Stimulated activated CD8-positive, alpha-beta memory T cell treated with anti-CD3 and anti-CD28 coated beads, Interleukin-7, amount 100 ng/mL, for 1 hour (primary cell): Measurements from ENCODE around the gene MARCHF11.

Source experiments
- DNase-seq, 2 donors: peaks; one replicate each; pipeline ENCODE4 v3.0.0-alpha.2; 2020; ENCODE audit warnings: low read depth in 2 of 2

The MARCHF11 gene

DNA sequence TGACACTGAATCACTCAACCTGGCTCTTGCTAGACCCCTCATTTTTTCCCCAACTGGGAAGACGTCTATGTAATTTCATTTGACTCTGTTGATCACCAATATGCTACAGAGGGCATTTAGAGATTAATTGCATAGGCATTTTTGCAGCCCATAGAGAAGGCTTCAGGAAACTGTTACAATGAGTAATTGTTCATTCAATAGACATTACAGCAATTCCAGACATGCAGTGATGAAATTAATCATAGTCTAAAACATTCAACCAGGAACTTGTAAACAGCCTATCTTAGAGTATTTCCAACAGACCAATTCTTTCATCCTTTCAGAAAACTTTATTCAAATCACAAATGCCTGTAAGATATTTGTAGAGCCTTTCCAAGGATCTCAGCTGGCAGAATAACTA is 122.3 kb downstream of the MARCHF11 start:
- no peak for DNase-seq

DNA sequence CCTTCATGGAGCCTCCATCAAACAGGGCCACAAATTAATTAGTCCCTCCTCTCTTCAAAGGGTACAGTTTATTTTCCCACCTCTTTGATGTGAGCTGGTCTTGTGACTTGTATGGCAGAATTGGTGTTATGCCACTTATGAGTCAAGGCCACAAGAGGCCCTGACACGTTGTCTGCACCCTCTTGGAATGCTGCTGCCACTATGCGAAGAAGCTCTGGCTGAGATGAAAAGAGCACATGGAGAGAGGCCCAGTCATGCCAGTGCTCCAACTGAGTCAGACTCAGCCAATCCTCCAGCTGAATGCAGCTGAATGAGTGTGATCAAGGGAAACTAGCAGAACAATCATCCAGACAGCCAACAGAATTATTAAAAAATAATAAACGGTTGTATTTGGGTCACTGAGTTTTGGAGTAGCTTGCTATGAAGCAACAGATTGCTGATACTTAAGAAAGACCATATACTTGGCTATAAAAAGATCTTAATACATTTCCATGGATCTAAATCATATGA is 128.3 kb downstream of the MARCHF11 start:
- no peak for DNase-seq

DNA sequence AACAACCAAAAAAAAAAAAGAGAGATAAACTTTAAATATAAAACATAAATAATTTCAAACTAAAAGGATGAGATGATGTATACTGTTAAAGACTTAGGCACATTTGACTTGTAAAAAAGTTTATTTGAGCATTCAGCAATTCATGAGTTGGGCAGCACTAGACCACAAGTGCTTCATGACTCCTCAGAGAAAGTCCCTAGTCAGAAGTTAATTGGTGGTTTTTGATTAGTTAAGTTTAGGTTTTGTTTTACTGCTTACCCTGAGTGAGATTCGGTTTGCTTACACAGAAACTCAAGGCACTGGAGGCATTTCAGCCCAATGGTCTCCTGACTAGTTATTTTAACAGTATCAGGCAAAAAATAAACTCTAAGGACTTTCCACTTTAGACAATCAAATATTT is 129.2 kb downstream of the MARCHF11 start:
- DNase-seq: no peak

DNA sequence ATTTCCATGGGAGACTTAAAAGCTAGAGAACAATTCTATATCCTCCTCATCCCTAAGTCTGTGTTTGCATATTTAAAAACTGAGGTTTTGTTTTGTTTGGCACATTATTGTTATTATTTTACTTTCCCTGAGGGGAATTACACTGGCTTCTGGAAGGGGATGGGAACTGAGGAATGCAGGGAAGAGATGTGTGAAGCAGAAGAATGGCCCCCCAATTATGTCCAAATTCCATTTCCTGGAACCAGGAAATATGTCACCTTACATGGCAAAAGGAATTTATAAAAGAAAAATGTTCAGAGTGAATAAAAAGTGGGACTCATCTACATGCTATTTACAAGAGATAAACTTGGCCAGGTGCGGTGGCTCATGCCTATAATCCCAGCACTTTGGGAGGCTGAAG is 129.8 kb downstream of the MARCHF11 start:
- DNase-seq: no peak

DNA sequence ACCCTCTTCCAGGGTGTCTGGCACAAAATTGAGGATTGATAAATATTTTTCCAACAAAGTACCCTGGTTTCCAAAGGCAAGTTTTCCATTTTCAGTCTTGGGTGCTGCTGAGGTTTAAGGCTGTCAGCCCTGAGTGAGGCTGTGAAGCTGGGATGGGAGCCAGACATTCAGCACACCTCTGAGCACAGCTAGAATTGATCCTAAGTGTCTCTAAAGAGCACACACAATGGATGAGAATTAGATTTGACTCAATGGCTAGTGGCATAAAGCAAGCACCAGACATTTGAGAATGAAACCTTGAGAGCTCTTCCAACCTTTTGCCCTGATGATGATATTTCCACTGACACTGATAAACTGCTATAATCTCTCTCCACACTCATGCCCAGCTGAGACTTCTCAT is 131.5 kb downstream of the MARCHF11 start:
- DNase-seq: no peak

DNA sequence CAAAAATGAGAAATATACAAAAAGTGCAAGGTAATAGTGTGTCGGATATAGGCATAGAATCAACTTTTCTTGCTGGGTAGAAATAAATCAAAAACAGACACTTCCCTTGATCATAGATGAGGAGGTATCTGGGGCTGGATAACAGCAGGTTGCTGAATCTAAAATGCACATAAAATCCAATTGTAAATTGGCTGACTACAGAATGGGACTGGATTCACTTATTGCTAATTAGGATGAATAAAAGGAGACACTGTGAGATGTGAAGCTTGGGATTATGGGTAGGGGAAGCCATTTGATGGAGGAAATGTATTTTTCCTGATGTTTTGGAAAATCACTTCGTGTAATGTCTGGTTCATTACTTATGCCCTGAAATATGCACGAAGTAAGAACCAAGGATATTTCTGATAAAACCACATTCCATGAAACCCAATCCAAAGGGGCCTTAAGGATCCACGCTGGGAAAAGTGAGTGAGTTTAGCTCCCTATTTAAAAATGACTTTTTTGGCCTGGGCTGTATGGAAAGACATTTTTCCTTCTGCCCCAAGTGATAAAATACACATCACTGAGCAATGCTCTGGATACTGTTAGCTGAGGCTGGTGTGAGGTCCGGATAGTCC is 136.1 kb downstream of the MARCHF11 start:
- DNase-seq: no peak

DNA sequence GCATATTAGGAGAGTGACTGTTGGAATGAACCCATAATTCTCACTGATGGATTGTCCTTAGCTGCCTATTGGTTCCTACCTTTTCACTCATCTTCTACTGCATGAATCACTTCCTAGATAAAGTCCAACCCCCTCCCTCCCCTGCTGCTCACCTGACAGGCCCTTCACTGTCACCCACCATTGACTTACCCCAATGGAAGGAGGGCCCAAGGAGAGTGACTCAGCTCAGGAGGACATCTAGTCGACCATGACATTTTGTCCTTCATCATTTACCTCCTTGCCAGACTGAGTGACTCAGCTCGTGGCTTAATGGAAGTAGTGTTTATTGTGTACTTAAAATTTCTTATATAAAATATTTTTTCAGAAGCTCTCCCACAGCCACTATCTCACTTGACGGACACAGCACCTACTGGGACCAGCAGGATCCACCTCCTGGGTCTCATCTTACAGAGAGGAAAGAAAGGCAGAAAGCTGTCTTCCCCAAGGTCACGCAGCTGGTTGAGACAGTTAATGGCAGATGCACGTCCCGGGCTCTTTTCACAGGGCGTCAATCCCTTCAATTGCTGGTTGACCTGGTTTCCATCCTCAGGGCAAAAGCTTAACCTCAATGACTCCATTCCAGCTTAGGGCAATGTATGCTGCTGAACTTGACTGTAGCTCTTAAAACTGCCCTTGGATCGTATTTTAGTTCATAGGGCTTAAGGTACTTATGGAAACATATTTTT is 142.3 kb downstream of the MARCHF11 start:
- DNase-seq: no peak

DNA sequence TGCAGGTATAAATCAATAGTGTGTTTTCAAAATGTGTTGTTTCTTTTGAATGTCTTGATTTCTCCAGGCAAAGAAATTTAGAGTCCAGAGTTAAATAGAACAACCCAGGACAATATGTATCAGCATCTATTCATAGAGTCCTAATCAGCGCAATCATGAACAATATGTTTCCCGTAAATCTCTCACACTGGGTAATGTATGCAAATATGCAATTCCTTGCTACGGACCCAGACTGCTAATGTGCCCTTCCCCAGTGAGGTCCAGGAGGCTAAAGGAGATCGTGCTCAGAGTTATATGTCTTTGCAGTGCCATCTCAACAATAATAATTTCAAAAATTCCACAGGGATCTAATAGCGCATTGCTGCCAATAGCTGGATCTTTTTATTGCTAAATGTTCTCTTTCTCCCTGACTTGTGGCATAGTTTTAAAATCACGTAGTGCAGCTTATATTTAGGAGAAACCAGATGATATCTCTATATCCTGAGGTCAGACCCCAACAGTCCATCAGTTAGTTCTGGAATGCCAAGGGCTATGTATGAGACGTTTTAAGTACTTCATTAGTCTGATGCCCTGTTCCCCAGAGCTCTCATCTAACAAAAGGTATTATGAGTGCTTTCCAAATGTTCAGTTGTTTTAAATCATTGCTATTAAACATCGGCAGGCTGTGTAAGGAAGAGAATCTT is 145.1 kb downstream of the MARCHF11 start:
- DNase-seq: no peak

DNA sequence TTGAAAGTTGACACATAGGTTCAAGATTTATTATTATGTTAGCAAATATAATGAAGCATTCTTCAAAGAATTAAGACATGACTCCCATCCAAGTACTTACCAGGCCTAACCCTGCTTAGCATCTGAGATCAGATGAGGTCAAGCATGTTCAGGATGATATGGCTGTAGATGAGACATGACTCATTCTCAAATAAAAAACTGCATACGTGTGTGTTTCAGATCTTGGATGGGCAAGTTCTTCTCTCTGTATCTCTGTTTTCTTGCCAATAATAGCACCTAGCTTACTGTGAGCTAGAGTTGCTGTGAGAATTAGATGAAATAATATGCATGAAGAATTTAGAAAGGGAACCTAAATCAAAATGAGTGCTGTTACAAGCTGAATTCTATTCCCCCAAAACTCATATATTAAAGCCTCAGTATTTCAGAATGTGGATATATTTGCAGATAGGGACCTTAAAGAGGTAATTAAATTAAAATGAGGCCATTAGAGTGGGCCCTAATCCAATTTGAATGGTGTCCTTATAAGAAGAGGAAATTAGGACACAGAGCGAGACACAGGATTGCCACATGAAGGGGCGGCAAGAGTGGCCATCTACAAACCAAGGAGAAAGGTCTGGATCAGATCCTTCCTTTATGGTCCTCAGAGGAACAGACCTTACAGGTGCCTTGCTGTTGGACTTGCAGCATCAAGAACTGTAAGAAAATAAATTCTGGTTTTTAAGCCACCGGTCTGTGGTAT is 146.2 kb downstream of the MARCHF11 start:
- no peak for DNase-seq

DNA sequence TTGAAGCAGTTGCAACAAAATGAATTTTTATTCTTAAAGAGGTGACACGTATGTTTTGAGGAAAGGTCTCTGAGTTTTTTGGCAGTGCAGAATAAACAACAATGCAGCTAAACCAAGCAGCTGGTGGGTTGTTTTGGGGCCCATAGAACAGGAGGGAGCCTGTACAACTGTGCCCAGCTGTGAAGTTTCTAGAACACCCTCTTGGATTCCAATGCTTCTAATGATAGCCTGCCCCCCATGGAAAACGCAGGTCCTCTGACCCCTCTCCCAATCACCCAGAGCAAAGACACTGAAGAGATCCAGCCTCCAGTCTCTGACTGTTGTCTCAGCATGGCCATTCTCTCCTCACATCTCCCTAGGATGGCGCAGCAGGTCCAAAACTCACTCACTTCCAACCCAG is 150.9 kb downstream of the MARCHF11 start:
- no peak for DNase-seq

DNA sequence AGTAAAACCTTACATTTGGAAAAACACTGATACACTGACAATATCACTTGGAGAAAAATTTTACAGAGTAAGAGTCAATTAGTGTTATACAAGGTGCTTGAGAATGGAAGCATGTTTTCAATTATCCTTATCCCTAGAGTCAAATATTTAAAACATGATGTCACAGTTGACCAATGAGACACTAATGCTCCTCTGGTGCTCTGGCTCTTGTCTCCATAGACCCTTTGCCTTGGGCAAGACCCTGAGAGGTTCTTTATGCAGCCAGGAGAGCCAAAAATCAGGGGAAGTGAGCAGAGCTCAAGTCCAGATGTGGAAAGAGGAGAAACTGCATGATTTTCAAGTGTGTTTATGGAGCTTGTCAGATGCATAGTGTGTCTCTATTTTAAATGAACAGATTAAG is 153.9 kb downstream of the MARCHF11 start:
- DNase-seq: no peak

DNA sequence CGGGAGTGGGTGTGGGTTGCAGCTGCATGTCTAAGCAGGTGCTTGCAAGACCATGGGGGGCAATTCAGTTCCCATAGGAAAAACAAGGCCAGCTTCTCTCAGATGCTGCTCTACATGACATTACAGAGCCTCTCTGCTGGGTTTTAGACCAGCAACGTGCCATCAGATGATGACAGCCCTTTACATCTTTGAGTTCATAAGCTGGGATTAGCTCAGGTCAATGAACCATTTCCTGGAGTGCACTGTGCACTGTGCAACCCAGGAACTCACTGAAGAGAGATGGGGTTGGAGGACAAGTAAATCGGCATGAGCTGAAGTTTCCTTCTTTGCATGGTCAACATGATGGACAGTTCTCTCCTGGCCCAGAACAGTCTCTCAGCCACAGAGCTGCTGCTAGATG is 160.6 kb downstream of the MARCHF11 start:
- no peak for DNase-seq

DNA sequence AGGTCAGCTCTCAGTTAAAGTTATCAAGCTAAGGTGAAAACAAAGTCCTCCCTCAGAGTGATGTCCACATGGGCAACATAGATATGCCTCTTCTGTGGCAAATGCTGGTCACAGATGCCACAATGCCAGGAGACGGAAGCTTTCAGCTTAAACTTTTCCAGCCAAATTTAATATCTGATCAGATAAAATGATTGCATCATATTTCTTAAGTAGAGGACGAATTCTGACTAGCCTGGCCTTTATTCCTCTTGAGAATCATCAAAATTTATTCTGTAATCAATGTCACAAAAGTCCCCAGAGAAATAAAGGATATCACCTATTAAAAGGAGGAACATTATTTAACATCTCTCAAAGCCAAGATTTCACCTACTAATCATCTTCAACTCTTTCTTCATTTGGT is 161.9 kb downstream of the MARCHF11 start:
- no peak for DNase-seq
